GM19455 (cell line): Measurements from ENCODE around the gene ZNF584.

ENCODE experiments used
- ATAC-seq: cut with Tn5 transposase; IDR thresholded peaks from one replicate; pipeline ENCODE4 v1.9.1; 2021; ENCODE audit not compliant: unreplicated experiment

ZNF584 gene

DNA sequence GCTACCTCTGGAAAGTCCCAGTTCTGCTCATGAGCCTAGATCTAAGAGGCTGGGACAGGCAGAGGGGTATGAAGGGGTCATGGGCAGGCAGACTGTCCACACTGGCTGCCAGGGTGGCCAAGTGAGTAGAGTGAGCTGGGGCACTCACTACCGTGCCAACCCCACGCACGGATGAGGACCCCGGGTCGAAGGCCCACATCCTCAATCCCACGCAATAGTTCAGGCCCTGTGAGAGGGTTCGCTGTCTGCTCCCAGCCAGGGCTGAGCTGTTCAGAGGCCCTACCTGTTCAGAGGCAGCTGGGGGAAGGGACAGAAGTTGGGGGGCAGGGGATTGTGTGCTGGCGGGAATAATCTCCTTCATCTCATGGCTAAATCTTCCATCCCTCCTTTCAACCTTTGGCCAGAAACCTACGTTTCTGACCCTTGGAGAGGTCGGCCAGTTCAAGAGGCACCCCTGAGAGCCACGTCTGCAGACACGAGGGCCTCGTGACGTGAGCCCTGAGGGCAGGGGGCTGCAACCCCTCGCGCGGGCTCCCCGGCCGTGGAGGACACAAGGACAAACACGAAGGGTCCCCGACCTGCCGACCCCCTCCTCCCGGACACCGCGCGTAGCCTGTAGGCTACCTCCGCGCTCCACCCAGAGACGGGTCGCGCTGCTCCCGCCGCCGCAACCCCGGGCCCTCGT, 22.4 kb upstream of the ZNF584 start:
- ATAC-seq: peak; percentile 4

DNA sequence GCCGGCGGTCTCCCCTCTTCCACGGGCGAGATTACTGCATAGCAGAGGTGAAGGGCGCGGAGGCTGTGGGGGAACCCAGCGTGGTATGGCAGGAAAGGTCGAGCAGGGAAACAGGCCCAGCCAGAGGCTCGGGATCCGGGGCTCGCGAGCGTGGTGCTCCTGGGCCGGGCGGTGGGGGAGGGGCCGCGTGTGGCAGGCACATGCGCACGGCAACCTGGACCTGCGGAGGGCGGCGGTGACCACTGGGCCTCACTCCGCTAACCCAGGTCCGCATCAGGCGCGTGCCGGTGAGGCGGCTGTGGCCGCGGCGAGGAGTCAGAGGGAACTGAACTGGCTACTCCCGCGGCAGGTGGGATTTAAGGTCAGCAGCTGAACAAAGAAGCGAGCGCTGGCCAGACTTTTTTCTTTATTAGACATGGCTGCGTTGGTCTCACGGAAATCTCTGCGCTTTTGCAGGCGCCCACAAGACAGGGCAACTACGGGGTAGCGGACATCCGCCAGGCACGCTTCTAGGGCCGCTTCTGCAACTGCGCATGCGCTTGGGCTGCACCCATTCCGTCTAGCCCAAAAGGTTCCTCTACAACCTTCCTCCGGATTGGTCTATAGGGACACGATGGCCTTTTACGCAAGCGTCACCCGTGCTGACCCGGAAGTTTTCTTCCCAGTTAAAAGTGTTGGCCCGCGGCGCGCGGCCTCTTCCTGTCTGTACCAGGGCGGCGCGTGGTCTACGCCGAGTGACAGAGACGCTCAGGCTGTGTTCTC, 21.7 kb upstream of the ZNF584 start, which contains the start of gene RPS5:
Gene RPS5, plus strand, starts transcription at position 694 of the 762 bp plus-strand sequence. CDS start 869 bp downstream, outside the sequence.
- ATAC-seq: peak; percentile 86

DNA sequence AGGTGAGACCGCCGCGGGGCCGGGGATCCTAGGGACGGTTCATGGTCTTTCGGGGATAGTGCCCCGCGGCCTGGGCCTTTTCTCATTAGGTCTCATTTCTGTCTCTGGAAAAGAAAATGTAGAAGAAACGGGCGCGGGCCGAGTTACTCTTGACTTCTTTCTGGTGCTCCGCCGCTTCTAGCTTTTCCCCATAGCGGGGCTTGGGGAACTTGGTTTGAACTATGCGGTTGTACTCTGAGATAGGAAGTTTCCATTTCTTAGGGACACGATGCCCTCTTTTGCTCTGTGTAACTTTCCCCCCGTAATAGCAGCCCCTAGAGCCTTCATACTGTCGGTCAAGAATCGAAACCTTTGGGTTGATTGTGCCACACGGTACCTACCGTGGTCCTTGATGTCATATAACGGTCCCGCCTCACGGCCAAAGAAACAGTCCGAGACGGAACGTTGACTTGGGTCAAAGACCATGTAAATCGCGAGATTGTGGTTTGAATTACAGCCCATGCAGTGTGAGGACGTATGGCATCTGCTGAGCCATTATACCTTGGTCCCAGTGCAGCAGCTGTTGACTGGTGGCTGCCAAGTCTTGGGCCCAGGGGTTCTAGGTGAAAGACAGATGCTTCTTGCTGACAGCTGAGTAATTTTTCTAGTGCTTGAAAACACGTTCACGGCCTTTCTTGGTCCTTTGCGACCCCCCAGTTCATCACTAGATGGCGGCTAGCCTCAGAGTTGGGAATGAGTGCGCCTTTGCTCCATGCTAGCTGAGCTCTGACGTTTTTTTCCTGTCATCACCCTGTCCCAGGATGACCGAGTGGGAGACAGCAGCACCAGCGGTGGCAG, 20.9 kb upstream of the ZNF584 start:
- no peak for ATAC-seq

- ATAC-seq: no peak
These were observed 20.3 kb upstream of the ZNF584 start for GRCh38 chr19:58388175-58388526.

DNA sequence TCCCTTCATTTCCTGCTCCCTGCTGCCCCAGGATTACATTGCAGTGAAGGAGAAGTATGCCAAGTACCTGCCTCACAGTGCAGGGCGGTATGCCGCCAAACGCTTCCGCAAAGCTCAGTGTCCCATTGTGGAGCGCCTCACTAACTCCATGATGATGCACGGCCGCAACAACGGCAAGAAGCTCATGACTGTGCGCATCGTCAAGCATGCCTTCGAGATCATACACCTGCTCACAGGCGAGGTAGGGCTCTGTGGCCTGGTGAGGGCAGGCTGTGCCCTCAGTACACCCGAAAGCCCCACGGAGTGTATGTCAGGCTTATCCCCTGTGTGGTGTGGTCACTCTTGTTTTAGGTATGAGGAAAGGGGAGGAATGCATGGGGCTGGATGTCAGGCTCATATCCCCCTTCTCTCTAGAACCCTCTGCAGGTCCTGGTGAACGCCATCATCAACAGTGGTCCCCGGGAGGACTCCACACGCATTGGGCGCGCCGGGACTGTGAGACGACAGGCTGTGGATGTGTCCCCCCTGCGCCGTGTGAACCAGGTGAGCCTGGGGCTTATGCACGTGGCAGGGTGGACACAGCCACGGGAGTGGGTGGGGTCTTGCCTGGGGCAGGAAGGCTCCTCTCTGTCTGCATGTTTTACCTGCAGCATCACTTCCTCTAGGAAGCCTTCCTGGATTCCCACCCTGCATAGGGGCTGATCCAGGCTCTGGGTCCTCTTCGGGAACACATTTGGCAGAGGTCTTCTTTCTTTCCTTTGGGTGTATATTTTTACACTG, 15.3 kb upstream of the ZNF584 start:
- ATAC-seq: no peak

- ATAC-seq: no peak
These were observed 14.8 kb upstream of the ZNF584 start for GRCh38 chr19:58393725-58394033.

- no peak for ATAC-seq
These were observed 13.6 kb upstream of the ZNF584 start for GRCh38 chr19:58394821-58395219.

GRCh38 chr19:58395220-58395978, 13.1 kb upstream of the ZNF584 start, which contains the start of gene RNF225:
RNF225 (plus strand) TSS chr19:58395656; CDS start chr19:58396090, 434 bp downstream.
- ATAC-seq: no peak

- ATAC-seq: no peak
These were observed 12.3 kb upstream of the ZNF584 start for GRCh38 chr19:58395979-58396627.

GRCh38 chr19:58396691-58397532, 11.5 kb upstream of the ZNF584 start:
- no peak for ATAC-seq

- ATAC-seq: no peak
These were observed 10.9 kb upstream of the ZNF584 start for GRCh38 chr19:58397533-58398037.

DNA sequence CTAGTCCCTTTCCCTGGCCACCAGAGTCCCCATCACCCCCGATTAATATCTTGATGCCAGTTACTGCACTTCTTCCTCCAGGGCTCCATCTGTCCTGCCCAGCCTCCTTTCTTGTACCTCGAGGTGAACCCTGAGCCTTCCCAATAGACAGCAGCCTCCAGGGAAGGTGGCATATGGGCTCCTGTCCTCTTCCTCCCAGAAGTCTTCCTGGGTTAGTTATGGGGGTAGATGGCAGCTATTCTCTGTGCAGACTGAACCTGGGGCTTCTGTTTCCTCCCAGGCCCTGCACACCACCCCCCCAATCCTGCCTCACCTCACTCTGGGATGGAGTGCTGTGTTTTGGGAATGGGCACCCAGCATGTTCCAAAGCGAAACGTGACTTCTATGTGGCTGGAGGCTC, 10.4 kb upstream of the ZNF584 start:
- no peak for ATAC-seq

- no peak for ATAC-seq
These were observed 9.9 kb upstream of the ZNF584 start for GRCh38 chr19:58398545-58398944.

- no peak for ATAC-seq
These were observed 8.5 kb upstream of the ZNF584 start for GRCh38 chr19:58399903-58400302.

DNA sequence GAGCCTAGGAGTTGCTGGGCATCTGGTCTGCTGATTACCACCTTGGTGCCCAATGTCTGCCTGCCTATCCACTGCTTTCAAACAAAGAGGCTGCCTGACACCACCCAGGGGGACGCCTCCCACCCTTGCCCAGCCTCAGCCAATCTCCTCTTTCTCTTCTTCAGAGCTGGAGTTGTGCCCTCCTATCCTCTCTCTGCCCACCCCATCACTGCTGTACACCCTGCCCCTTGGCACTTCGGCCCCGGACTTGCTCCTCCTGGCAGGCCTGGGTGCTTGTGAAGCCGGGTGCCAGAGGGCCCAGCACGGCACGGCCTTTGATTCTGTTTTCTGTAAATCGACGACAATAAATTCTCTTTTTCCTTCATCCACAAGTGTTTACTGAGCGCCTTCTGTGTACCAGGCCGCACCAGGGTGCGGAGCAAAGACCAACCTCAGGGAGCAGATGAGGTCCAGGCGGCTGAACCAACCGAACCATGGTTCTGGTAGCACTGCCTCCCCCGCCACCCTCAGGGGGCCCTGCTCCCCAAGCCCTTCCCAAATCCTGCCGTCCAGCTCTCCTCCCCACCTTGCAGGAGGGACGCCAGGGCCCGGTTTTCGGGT, 8.0 kb upstream of the ZNF584 start:
- ATAC-seq: no peak

GRCh38 chr19:58400916-58401839, 7.3 kb upstream of the ZNF584 start:
- peak; percentile 90 for ATAC-seq

- ATAC-seq: no peak
These were observed 6.5 kb upstream of the ZNF584 start for GRCh38 chr19:58401840-58402421.
